Kidney (tissue), 14 donors: ENCODE data around the gene APOLD1. TPM values are rescaled to one million over a fixed set of nuclear protein-coding genes. Genes with fewer than 3 reads are reported as not detected.
A peak's percentile ranks its signal among the peaks of the same experiment; 100 is the strongest.
"Not testable (repeated sequence)": the region's sequence is repeated elsewhere in the genome, so short reads cannot be mapped to it uniquely, and the experiment has no call there.

Experiments
- DNase-seq, 5 donors: peaks; one replicate each; pipeline ENCODE4 v3.0.0-alpha.2; 2013 to 2020
- FAIRE-seq: peaks from 2 replicates; lab custom pipeline; 2012; peaks lifted over from hg19 to GRCh38; lab: Jason Lieb, UNC
- H3K27ac ChIP-seq, 2 donors: one replicate each; pipeline ENCODE4 v1.7.0; 2013; ENCODE audit warnings: low read depth in 2 of 2, low read length in 2 of 2, inconsistent platforms in 1 of 2
- H3K27me3 ChIP-seq: one replicate; pipeline ENCODE4 v1.7.1; 2013; ENCODE audit warnings: low read length, inconsistent platforms; ENCODE audit not compliant: control insufficient read depth, insufficient read depth
- H3K36me3 ChIP-seq, 3 donors: one replicate each; pipeline versions ENCODE4 v1.7.0 to v1.7.1; 2013; ENCODE audit warnings: low read length in 3 of 3, control low read depth in 1 of 3, inconsistent platforms in 1 of 3; ENCODE audit not compliant: insufficient read depth in 3 of 3, control insufficient read depth in 2 of 3
- H3K4me1 ChIP-seq, 3 donors: one replicate each; pipeline versions ENCODE4 v1.7.0 to v1.7.1; 2013; ENCODE audit warnings: low read length in 3 of 3, inconsistent platforms in 1 of 3, low read depth in 1 of 3; ENCODE audit not compliant: control insufficient read depth in 2 of 3, insufficient read depth in 2 of 3
- H3K4me3 ChIP-seq, 3 donors: one replicate each; pipeline versions ENCODE4 v1.7.0 to v1.8.1; 2013; ENCODE audit warnings: low read length in 3 of 3, control low read depth in 1 of 3, inconsistent platforms in 1 of 3
- H3K9ac ChIP-seq, 3 donors: one replicate each; pipeline versions ENCODE4 v1.7.0 to v1.7.1; 2013; ENCODE audit warnings: low read length in 3 of 3, control low read depth in 1 of 3, inconsistent platforms in 1 of 3
- H3K9me3 ChIP-seq, 3 donors: one replicate each; pipeline versions ENCODE4 v1.7.0 to v1.7.1; 2013; ENCODE audit warnings: low read length in 3 of 3, control low read depth in 1 of 3, inconsistent platforms in 1 of 3; ENCODE audit not compliant: control insufficient read depth in 2 of 3, insufficient read depth in 1 of 3
- CTCF ChIP-seq: IDR thresholded peaks from 3 replicates; pipeline ENCODE4 v1.5.1; 2012; ENCODE audit warnings: mild to moderate bottlenecking, moderate library complexity, borderline replicate concordance; ENCODE audit not compliant: insufficient read depth; ENCODE audit errors: extremely low read depth
- intact Hi-C: fragments of 100-400 bp; cut with DNase I; formaldehyde crosslinking; loops from one replicate; pipeline ENCODE4 v1.11.1; 2022
- polyA plus RNA-seq: library from polyadenylated mRNA; stranded (reverse); fragments of 350-450 nt; fragmentation: Illumina TruSeq; extraction: RNeasy Lipid Tissue Mini Kit (QIAGEN cat#74804); gene quantifications from one replicate; pipeline ENCODE4 v1.2.3, GENCODE V29; 2014; ENCODE audit warnings: low read depth, low replicate concordance; ENCODE audit not compliant: insufficient read depth
- total RNA-seq: library from RNA; stranded (reverse); fragmentation: NEBNext Ultra II Directional; extraction: Animal tissue kit (Norgen Biotek cat#: 25700); gene quantifications from one replicate; pipeline ENCODE4 v1.2.1, GENCODE V29; 2021
- donor health status: control.
- donor health status: control.
- donor health status: control.
- donor health status: control.
- donor health status: control.
- donor health status: DM: yes; HTN: yes; CAD: no.
- donor health status: Normal renal cell carcinoma (clear cell type).

APOLD1 gene
- total and polyA plus RNA-seq, 2 donors from 2014 or later, result 4.5 to 18.9 TPM

- intact Hi-C loops, result no loop called here
- Histone ChIP-seq H3K27ac (no peak overlapping the region), H3K27me3 (no peaks in the 10 kb centered on the region), H3K4me1 (peaks cover 0 to 7% (median 0%) of the 10 kb centered on the region in 3 donors), H3K4me3 (no peak overlapping the region), H3K36me3 (peaks cover 2 to 8% (median 5%) of the 10 kb centered on the region in 3 donors), H3K9me3 (no peaks in the 10 kb centered on the region), H3K9ac (no peak overlapping the region)
- TF ChIP-seq CTCF, result no peak
- DNase-seq (no peak), FAIRE-seq (no peak)
Observed at GRCh38 chr12:12837813-12838153, 52.3 kb downstream of the APOLD1 start.

- no peaks in the 10 kb centered on the region for H3K9me3 ChIP-seq
- no peak overlapping the region for H3K27ac ChIP-seq
- FAIRE-seq, result no peak
- no peaks in the 10 kb centered on the region for H3K27me3 ChIP-seq
- intact Hi-C loops, result no loop called here
- TF ChIP-seq CTCF, result no peak
- DNase-seq, result no peak
- H3K36me3 ChIP-seq, result no peaks in the 10 kb centered on the region
- H3K4me1 ChIP-seq, result peaks cover 0 to 7% (median 0%) of the 10 kb centered on the region in 3 donors
- H3K4me3 ChIP-seq, result no peak overlapping the region
- H3K9ac ChIP-seq, result no peak overlapping the region
Observed at GRCh38 chr12:12839003-12839395, 53.5 kb downstream of the APOLD1 start.

GRCh38 chr12:12839439-12839838, 54.0 kb downstream of the APOLD1 start:
- intact Hi-C loops, H3K9ac ChIP-seq, H3K4me3 ChIP-seq, H3K36me3 ChIP-seq, DNase-seq, H3K27me3 ChIP-seq, H3K4me1 ChIP-seq, FAIRE-seq, H3K27ac ChIP-seq, H3K9me3 ChIP-seq: not testable (repeated sequence)

- Histone ChIP-seq H3K36me3 (no peaks in the 10 kb centered on the region), H3K4me3 (no peak overlapping the region), H3K27ac (no peak overlapping the region), H3K27me3 (no peaks in the 10 kb centered on the region), H3K9ac (no peak overlapping the region), H3K4me1 (peaks cover 0 to 7% (median 0%) of the 10 kb centered on the region in 3 donors), H3K9me3 (no peaks in the 10 kb centered on the region)
- intact Hi-C loops, result no loop called here
- FAIRE-seq (no peak), DNase-seq (peak; percentile 44 to 84 (median 68))
- no peak for TF ChIP-seq CTCF
Observed at GRCh38 chr12:12839873-12840579, 54.6 kb downstream of the APOLD1 start.
